Uterus (tissue), 2 donors: Measurements from ENCODE around the gene DIDO1.

Source experiments
- POLR2A ChIP-seq, 2 donors: fragments of 450-650 bp; IDR thresholded peaks; one replicate each; pipeline ENCODE4 v1.6.1; 2016; ENCODE audit warnings: antibody characterized with exemption in 2 of 2, mild to moderate bottlenecking in 1 of 2, moderate library complexity in 1 of 2
- TF ChIP-seq, protein P1 (sequence below), 4 experiments: fragments of 200-600 bp in 2 of 4; fragments of 450-650 bp in 2 of 4; sonication (generic) in 2 of 4; IDR thresholded peaks; one replicate each; pipeline ENCODE4 v1.5.1; 2016 to 2019; ENCODE audit warnings: antibody characterized with exemption in 4 of 4, mild to moderate bottlenecking in 2 of 4, moderate library complexity in 1 of 4

DNA sequence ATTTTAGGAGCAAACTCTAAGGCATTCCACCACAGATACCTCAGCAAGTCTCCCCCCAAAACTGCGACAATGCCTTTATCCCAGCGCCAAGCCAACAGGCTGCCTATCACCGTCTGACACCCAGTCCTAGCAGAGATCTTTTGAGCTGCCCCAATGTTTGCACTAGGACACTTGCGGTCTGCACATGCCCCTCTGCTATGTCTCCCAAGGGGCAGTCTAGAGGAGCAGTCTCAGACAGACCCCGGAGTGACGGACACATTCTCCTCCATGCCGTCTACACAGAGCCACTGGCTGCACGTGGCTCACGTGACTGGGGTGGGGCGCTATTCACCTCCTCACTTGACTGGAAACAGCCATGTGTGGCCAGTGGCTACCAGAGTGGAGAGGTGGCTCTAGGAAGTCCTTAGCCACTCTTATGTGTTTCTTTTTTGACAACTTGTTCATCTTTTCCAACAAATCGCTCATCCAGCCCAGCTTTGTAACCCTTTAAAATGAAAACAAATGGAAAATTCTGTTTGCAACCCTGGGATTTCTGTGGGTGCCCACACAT is 16.0 kb downstream of the DIDO1 start:
- TF ChIP-seq POLR2A (IDR thresholded peaks at IDR 0.05) = no peak
- TF ChIP-seq, protein P1, sequence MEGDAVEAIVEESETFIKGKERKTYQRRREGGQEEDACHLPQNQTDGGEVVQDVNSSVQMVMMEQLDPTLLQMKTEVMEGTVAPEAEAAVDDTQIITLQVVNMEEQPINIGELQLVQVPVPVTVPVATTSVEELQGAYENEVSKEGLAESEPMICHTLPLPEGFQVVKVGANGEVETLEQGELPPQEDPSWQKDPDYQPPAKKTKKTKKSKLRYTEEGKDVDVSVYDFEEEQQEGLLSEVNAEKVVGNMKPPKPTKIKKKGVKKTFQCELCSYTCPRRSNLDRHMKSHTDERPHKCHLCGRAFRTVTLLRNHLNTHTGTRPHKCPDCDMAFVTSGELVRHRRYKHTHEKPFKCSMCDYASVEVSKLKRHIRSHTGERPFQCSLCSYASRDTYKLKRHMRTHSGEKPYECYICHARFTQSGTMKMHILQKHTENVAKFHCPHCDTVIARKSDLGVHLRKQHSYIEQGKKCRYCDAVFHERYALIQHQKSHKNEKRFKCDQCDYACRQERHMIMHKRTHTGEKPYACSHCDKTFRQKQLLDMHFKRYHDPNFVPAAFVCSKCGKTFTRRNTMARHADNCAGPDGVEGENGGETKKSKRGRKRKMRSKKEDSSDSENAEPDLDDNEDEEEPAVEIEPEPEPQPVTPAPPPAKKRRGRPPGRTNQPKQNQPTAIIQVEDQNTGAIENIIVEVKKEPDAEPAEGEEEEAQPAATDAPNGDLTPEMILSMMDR (IDR thresholded peaks at IDR 0.05) = no peak
